ENCODE data around the gene ZNF335.

The ZNF335 gene

DNA sequence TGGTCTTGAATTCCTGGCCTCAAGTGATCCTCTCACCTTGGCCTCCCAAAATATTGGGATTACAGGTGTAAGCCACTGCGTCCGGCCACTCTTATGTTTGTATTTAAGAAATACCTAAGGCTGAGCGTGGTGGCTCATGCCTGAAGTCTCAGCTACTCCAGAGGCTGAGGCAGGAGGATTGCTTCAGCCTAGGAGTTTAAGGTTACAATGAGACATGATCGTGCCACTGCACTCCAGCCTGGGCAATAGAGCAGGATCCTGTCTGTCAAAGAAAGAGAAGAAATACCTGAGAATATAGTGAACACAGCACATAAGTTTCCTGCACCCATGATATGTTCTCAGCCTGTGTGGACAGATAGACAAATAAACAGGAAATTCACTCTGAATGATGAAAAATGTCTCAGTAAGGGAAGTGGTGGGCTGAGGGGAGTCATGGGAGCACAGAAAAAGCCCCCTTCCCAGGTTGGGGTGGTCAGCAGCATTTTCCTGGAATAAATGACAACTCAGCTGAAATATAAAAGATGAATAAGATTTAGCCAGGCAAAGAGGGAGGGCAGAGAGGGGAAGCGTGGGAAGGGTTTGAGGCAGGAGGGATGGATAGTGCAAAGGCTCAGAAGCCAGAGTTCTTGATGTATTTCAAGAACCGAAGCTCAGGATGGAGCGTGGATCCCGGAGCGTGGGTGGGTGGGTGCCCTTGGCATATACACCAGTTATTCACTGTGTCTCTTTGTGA is 22.9 kb upstream of the ZNF335 start:
- TF ChIP-seq, protein P1, sequence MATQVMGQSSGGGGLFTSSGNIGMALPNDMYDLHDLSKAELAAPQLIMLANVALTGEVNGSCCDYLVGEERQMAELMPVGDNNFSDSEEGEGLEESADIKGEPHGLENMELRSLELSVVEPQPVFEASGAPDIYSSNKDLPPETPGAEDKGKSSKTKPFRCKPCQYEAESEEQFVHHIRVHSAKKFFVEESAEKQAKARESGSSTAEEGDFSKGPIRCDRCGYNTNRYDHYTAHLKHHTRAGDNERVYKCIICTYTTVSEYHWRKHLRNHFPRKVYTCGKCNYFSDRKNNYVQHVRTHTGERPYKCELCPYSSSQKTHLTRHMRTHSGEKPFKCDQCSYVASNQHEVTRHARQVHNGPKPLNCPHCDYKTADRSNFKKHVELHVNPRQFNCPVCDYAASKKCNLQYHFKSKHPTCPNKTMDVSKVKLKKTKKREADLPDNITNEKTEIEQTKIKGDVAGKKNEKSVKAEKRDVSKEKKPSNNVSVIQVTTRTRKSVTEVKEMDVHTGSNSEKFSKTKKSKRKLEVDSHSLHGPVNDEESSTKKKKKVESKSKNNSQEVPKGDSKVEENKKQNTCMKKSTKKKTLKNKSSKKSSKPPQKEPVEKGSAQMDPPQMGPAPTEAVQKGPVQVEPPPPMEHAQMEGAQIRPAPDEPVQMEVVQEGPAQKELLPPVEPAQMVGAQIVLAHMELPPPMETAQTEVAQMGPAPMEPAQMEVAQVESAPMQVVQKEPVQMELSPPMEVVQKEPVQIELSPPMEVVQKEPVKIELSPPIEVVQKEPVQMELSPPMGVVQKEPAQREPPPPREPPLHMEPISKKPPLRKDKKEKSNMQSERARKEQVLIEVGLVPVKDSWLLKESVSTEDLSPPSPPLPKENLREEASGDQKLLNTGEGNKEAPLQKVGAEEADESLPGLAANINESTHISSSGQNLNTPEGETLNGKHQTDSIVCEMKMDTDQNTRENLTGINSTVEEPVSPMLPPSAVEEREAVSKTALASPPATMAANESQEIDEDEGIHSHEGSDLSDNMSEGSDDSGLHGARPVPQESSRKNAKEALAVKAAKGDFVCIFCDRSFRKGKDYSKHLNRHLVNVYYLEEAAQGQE (IDR thresholded peaks at IDR 0.05; ENCODE audit: insufficient read depth in 1 of 2, low read depth in 2 of 2, low read length in 2 of 2) = no peak
- no peak for TF ChIP-seq TAF1 (IDR thresholded peaks at IDR 0.05; ENCODE audit: borderline replicate concordance, insufficient read depth, low read length)
- TF ChIP-seq SIN3A (IDR thresholded peaks at IDR 0.05; ENCODE audit: borderline replicate concordance, insufficient read depth, low read length) = no peak
- TF ChIP-seq FOXP2 (optimal IDR thresholded peaks at IDR 0.05; ENCODE audit: borderline replicate concordance, extremely low read depth, extremely low read length, insufficient read depth) = no peak
- no peak for TF ChIP-seq POLR2AphosphoS5 (IDR thresholded peaks at IDR 0.05; ENCODE audit: low read depth, low read length)

DNA sequence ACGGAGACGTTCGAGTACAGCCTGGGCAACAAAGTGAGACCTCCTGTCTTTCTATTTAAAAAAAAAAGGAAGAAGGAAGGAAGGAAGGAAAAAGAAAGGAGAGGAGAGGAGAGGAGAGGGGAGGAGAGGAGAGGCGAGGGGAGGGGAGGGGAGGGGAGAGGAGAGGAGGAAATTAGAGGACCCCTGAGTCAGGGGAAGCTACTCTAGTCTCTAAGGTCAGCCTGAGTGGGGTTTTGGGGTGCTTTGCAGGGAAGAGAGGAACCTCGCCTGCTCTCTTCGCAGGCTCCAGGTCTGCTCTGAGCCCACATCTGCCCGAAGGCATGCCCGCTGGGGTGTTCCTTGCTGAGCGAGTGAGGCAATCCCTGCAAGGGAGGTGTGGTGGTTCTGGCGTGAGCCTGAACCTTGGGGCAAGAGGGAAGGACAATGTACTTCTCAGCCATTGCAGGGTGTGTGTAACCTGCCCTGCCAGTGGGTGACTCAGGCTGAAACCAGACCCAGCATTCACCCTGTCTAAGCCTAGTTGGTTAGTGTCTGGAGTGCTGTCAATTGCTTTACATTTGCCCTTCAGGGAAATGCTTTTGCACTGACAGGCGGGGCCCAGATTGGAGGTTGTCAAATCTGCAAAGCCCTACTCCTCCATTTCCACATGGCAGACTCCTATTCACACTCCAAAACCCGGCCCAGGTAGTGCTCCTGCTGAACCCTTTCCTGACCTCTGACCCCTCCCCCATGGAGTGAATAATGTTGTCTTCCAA is 21.4 kb upstream of the ZNF335 start:
- no peak for TF ChIP-seq POLR2AphosphoS5 (IDR thresholded peaks at IDR 0.05; ENCODE audit: low read depth, low read length)
- no peak for TF ChIP-seq TAF1 (IDR thresholded peaks at IDR 0.05; ENCODE audit: borderline replicate concordance, insufficient read depth, low read length)
- TF ChIP-seq FOXP2 (optimal IDR thresholded peaks at IDR 0.05; ENCODE audit: borderline replicate concordance, extremely low read depth, extremely low read length, insufficient read depth) = no peak
- TF ChIP-seq SIN3A (IDR thresholded peaks at IDR 0.05; ENCODE audit: borderline replicate concordance, insufficient read depth, low read length) = no peak
- TF ChIP-seq, protein P1 (IDR thresholded peaks at IDR 0.05; ENCODE audit: insufficient read depth in 1 of 2, low read depth in 2 of 2, low read length in 2 of 2) = no peak

- TF ChIP-seq, protein P1 (IDR thresholded peaks at IDR 0.05; ENCODE audit: insufficient read depth in 1 of 2, low read depth in 2 of 2, low read length in 2 of 2) = no peak
- TF ChIP-seq POLR2AphosphoS5 (IDR thresholded peaks at IDR 0.05; ENCODE audit: low read depth, low read length) = no peak
- TF ChIP-seq FOXP2 (optimal IDR thresholded peaks at IDR 0.05; ENCODE audit: borderline replicate concordance, extremely low read depth, extremely low read length, insufficient read depth) = no peak
- no peak for TF ChIP-seq SIN3A (IDR thresholded peaks at IDR 0.05; ENCODE audit: borderline replicate concordance, insufficient read depth, low read length)
- TF ChIP-seq TAF1 (IDR thresholded peaks at IDR 0.05; ENCODE audit: borderline replicate concordance, insufficient read depth, low read length) = no peak
These were observed 19.6 kb upstream of the ZNF335 start for GRCh38 chr20:45991616-45992015.

- TF ChIP-seq FOXP2 (optimal IDR thresholded peaks at IDR 0.05; ENCODE audit: borderline replicate concordance, extremely low read depth, extremely low read length, insufficient read depth) = no peak
- TF ChIP-seq, protein P1 (IDR thresholded peaks at IDR 0.05; ENCODE audit: insufficient read depth in 1 of 2, low read depth in 2 of 2, low read length in 2 of 2) = 0 out of 4 replicates have a peak, but pooled peaks of 1 of the 2 experiments have one; percentile 42
- no peak for TF ChIP-seq SIN3A (IDR thresholded peaks at IDR 0.05; ENCODE audit: borderline replicate concordance, insufficient read depth, low read length)
- TF ChIP-seq POLR2AphosphoS5 (IDR thresholded peaks at IDR 0.05; ENCODE audit: low read depth, low read length) = no peak
- TF ChIP-seq TAF1 (IDR thresholded peaks at IDR 0.05; ENCODE audit: borderline replicate concordance, insufficient read depth, low read length) = no peak
These were observed 15.2 kb upstream of the ZNF335 start for GRCh38 chr20:45987108-45987780.
